Measurements from ENCODE around the gene NR1H4.
"Not testable (repeated sequence)": the region's sequence is repeated elsewhere in the genome, so short reads cannot be mapped to it uniquely, and the experiment has no call there.

NR1H4 gene

GRCh38 chr12:100573292-100574186 is 99.9 kb downstream of the NR1H4 start, which contains the start of gene GAS2L3:
Gene GAS2L3, plus strand, starts transcription at chr12:100573684. Its CDS starts 21,221 bp downstream, at chr12:100594905.
- no peak for FAIRE-seq

GRCh38 chr12:100574187-100575074 is 100.8 kb downstream of the NR1H4 start:
- no peak for FAIRE-seq

GRCh38 chr12:100576331-100577036 is 102.8 kb downstream of the NR1H4 start:
- no peak for FAIRE-seq

- FAIRE-seq: no peak
These were observed 105.3 kb downstream of the NR1H4 start for GRCh38 chr12:100578923-100579322.

GRCh38 chr12:100579844-100580243 is 106.2 kb downstream of the NR1H4 start:
- FAIRE-seq: no peak

- FAIRE-seq: no peak
These were observed 110.6 kb downstream of the NR1H4 start for GRCh38 chr12:100584256-100584655.

GRCh38 chr12:100591979-100592378 is 118.3 kb downstream of the NR1H4 start:
- no peak for FAIRE-seq

GRCh38 chr12:100593490-100593889 is 119.8 kb downstream of the NR1H4 start:
- no peak for FAIRE-seq

- no peak for FAIRE-seq
These were observed 128.0 kb downstream of the NR1H4 start for GRCh38 chr12:100601626-100602025.

- not testable (repeated sequence) for FAIRE-seq
These were observed 129.3 kb downstream of the NR1H4 start for GRCh38 chr12:100602997-100603396.

- FAIRE-seq: no peak
These were observed 135.1 kb downstream of the NR1H4 start for GRCh38 chr12:100608776-100609175.

- FAIRE-seq: no peak
These were observed 137.2 kb downstream of the NR1H4 start for GRCh38 chr12:100610666-100611430.

- FAIRE-seq: no peak
These were observed 138.9 kb downstream of the NR1H4 start for GRCh38 chr12:100612606-100613005.
